HG02763 (cell line): ENCODE data around the gene KRTAP4-5.
"Not testable (repeated sequence)": the region's sequence is repeated elsewhere in the genome, so short reads cannot be mapped to it uniquely, and the experiment has no call there.

Experiments used
- ATAC-seq: cut with Tn5 transposase; IDR thresholded peaks from one replicate; pipeline ENCODE4 v1.9.1; 2021; ENCODE audit warnings: mild to moderate bottlenecking, moderate library complexity; ENCODE audit not compliant: unreplicated experiment

KRTAP4-5 gene

GRCh38 chr17:41111151-41111885 is 38.3 kb downstream of the KRTAP4-5 start:
- no peak for ATAC-seq

- ATAC-seq = not testable (repeated sequence)
Observed at GRCh38 chr17:41108728-41109386, 40.8 kb downstream of the KRTAP4-5 start.

- ATAC-seq = no peak
Observed at GRCh38 chr17:41107941-41108450, 41.6 kb downstream of the KRTAP4-5 start.

- not testable (repeated sequence) for ATAC-seq
Observed at GRCh38 chr17:41105347-41105746, 44.3 kb downstream of the KRTAP4-5 start, which contains the start of gene KRTAP4-9. Gene KRTAP4-9 (plus strand): TSS chr17:41105389. CDS start chr17:41105389, 0 bp downstream.

GRCh38 chr17:41104386-41105038 is 45.1 kb downstream of the KRTAP4-5 start:
- ATAC-seq = not testable (repeated sequence)

- no peak for ATAC-seq
Observed at GRCh38 chr17:41103896-41104295, 45.7 kb downstream of the KRTAP4-5 start.

- ATAC-seq = no peak
Observed at GRCh38 chr17:41101586-41102259, 47.9 kb downstream of the KRTAP4-5 start, which contains the start of gene KRTAP4-16. Gene KRTAP4-16 (minus strand): TSS chr17:41102209. CDS start chr17:41102209, 0 bp downstream.

- not testable (repeated sequence) for ATAC-seq
Observed at GRCh38 chr17:41099682-41100480, 49.7 kb downstream of the KRTAP4-5 start.
